Upper lobe of right lung (tissue), 1 donor: ENCODE measurements around the gene SLC44A2. TPM values are rescaled to one million over a fixed set of nuclear protein-coding genes. Genes with fewer than 3 reads are reported as not detected.

ENCODE experiments used
- ATAC-seq: fragments of 200-7000 bp; cut with Tn5 transposase; one replicate; pipeline ENCODE4 v1.9.1; 2020; ENCODE audit warnings: mild to moderate bottlenecking, moderate library complexity
- DNase-seq: peaks from one replicate; pipeline ENCODE4 v3.0.0-alpha.2; 2020
- H3K27ac ChIP-seq: fragments of 200-600 bp; one replicate; pipeline ENCODE4 v1.8.0; 2022
- H3K27me3 ChIP-seq: fragments of 200-600 bp; one replicate; pipeline ENCODE4 v1.8.0; 2022; ENCODE audit warnings: mild to moderate bottlenecking
- H3K36me3 ChIP-seq: fragments of 200-600 bp; one replicate; pipeline ENCODE4 v1.8.0; 2022
- H3K4me1 ChIP-seq: fragments of 200-600 bp; one replicate; pipeline ENCODE4 v1.8.0; 2022
- H3K4me3 ChIP-seq: fragments of 200-600 bp; one replicate; pipeline ENCODE4 v1.8.0; 2022; ENCODE audit warnings: mild to moderate bottlenecking
- H3K9me3 ChIP-seq: fragments of 200-600 bp; one replicate; pipeline ENCODE4 v1.8.0; 2022
- CTCF ChIP-seq: fragments of 200-600 bp; IDR thresholded peaks from one replicate; pipeline ENCODE4 v1.8.0; 2022; ENCODE audit warnings: antibody characterized with exemption
- intact Hi-C: fragments of 100-400 bp; cut with DNase I; formaldehyde crosslinking; loops from one replicate; pipeline ENCODE4 v1.11.0; 2022
- total RNA-seq: library from RNA; stranded (reverse); fragmentation: NEBNext Ultra II Directional; extraction: Animal tissue kit (Norgen Biotek cat#: 25700); gene quantifications from one replicate; pipeline ENCODE4 v1.2.1, GENCODE V29; 2021
- donor health status: DM: no; HTN: yes; CAD: no; lungs with severe emphysema.

The SLC44A2 gene
- total RNA-seq, 1 donor from 2014 or later, result 293 TPM

GRCh38 chr19:10618846-10619245 is 6.5 kb upstream of the SLC44A2 start:
- Histone ChIP-seq H3K27me3 (no peaks in the 10 kb centered on the region), H3K36me3 (no peaks in the 10 kb centered on the region), H3K9me3 (no peaks in the 10 kb centered on the region), H3K4me3 (no peak overlapping the region), H3K4me1 (peaks cover 21% of the 10 kb centered on the region), H3K27ac (no peak overlapping the region)
- DNase-seq (no peak), ATAC-seq (no peak)
- intact Hi-C loops, result no loop called here
- TF ChIP-seq CTCF, result no peak

GRCh38 chr19:10620786-10621185 is 4.6 kb upstream of the SLC44A2 start:
- no peaks in the 10 kb centered on the region for H3K27me3 ChIP-seq
- no peak for DNase-seq
- H3K4me3 ChIP-seq, result no peak overlapping the region
- H3K9me3 ChIP-seq, result no peaks in the 10 kb centered on the region
- H3K36me3 ChIP-seq, result no peaks in the 10 kb centered on the region
- no peak for TF ChIP-seq CTCF
- no peak for ATAC-seq
- no peak overlapping the region for H3K27ac ChIP-seq
- H3K4me1 ChIP-seq, result peaks cover 16% of the 10 kb centered on the region
- intact Hi-C loops, result no loop called here

- TF ChIP-seq CTCF, result no peak
- DNase-seq, result no peak
- Histone ChIP-seq H3K27ac (no peak overlapping the region), H3K27me3 (no peaks in the 10 kb centered on the region), H3K4me3 (no peak overlapping the region), H3K36me3 (no peaks in the 10 kb centered on the region), H3K4me1 (peaks cover 9% of the 10 kb centered on the region), H3K9me3 (no peaks in the 10 kb centered on the region)
- intact Hi-C loops, result no loop called here
- ATAC-seq, result no peak
Observed at GRCh38 chr19:10621966-10622365, 3.4 kb upstream of the SLC44A2 start.

- no peak for TF ChIP-seq CTCF
- intact Hi-C loops, result no loop called here
- Histone ChIP-seq H3K4me1 (peaks cover 9% of the 10 kb centered on the region), H3K27me3 (no peaks in the 10 kb centered on the region), H3K9me3 (no peaks in the 10 kb centered on the region), H3K4me3 (peak overlapping the region; percentile 71), H3K36me3 (peaks cover 18% of the 10 kb centered on the region), H3K27ac (peak overlapping the region; percentile 89)
- ATAC-seq (peak; percentile 12), DNase-seq (no peak)
Observed at GRCh38 chr19:10624585-10624984, 768 bp upstream of the SLC44A2 start.

GRCh38 chr19:10625762-10626138 is 397 bp downstream of the SLC44A2 start:
- TF ChIP-seq CTCF, result no peak
- peak overlapping the region; percentile 71 for H3K4me3 ChIP-seq
- H3K36me3 ChIP-seq, result peaks cover 29% of the 10 kb centered on the region
- DNase-seq, result no peak
- H3K9me3 ChIP-seq, result no peaks in the 10 kb centered on the region
- peak; percentile 23 for ATAC-seq
- intact Hi-C loops, result no loop called here
- H3K4me1 ChIP-seq, result peaks cover 9% of the 10 kb centered on the region
- H3K27me3 ChIP-seq, result no peaks in the 10 kb centered on the region
- peak overlapping the region; percentile 89 for H3K27ac ChIP-seq

GRCh38 chr19:10631874-10632273 is 6.5 kb downstream of the SLC44A2 start:
- intact Hi-C loops, result no loop called here
- H3K27ac ChIP-seq, result no peak overlapping the region
- TF ChIP-seq CTCF, result no peak
- peaks cover 86% of the 10 kb centered on the region for H3K36me3 ChIP-seq
- H3K4me3 ChIP-seq, result no peak overlapping the region
- H3K9me3 ChIP-seq, result no peaks in the 10 kb centered on the region
- ATAC-seq (peak; percentile 28), DNase-seq (no peak)
- peaks cover 9% of the 10 kb centered on the region for H3K4me1 ChIP-seq
- H3K27me3 ChIP-seq, result no peaks in the 10 kb centered on the region
